Thyroid gland (tissue), 4 donors: ENCODE data around the gene ACSL3.

ENCODE experiments used
- CTCF ChIP-seq, 6 experiments: fragments of 200-600 bp in 3 of 6; fragments of 450-650 bp in 3 of 6; sonication (generic) in 3 of 6; IDR thresholded peaks; one replicate each; pipeline ENCODE4 v1.5.1; 2016 to 2019; ENCODE audit warnings: antibody characterized with exemption in 6 of 6, mild to moderate bottlenecking in 2 of 6, inconsistent platforms in 1 of 6, moderate library complexity in 1 of 6
- POLR2A ChIP-seq, 2 donors: fragments of 450-650 bp; IDR thresholded peaks; one replicate each; pipeline ENCODE4 v1.6.1; 2017; ENCODE audit warnings: antibody characterized with exemption in 2 of 2, mild to moderate bottlenecking in 2 of 2, moderate library complexity in 1 of 2

GRCh38 chr2:222848862-222849261 is 12.0 kb upstream of the ACSL3 start:
- no peak for TF ChIP-seq CTCF (IDR thresholded peaks at IDR 0.05)
- no peak for TF ChIP-seq POLR2A (IDR thresholded peaks at IDR 0.05)
